ENCODE data around the gene HS2ST1. TPM values are rescaled to one million over a fixed set of nuclear protein-coding genes. Genes with fewer than 3 reads are reported as not detected.

The HS2ST1 gene
- total and polyA plus RNA-seq, 10 of the 15 experiments (the other 5 are each of a cell fraction or from before 2014, with no cell fraction given): 5.4 to 30.8 (median 18.6) TPM

- TF ChIP-seq USF1 (IDR thresholded peaks at IDR 0.05; ENCODE audit: borderline replicate concordance, extremely low read length, insufficient read depth, low read depth, low read length): no peak
- TF ChIP-seq KAT2A (conservative IDR thresholded peaks at IDR 0.05; ENCODE audit: control insufficient read depth, low read depth, low read length): no peak
- TF ChIP-seq IRF4 (IDR thresholded peaks at IDR 0.05; ENCODE audit: low read depth, low read length): no peak
- TF ChIP-seq EZH2 (IDR thresholded peaks at IDR 0.05; ENCODE audit: borderline replicate concordance, control insufficient read depth, low read depth, low read length): no peak
- no peak for TF ChIP-seq STAT3 (IDR thresholded peaks at IDR 0.05; ENCODE audit: low read depth, low read length)
- TF ChIP-seq NFXL1 (IDR thresholded peaks at IDR 0.05; ENCODE audit: borderline replicate concordance): no peak
- no peak for TF ChIP-seq ASH2L (IDR thresholded peaks at IDR 0.05; ENCODE audit: borderline replicate concordance, low read depth)
- no peak for TF ChIP-seq E2F4 (IDR thresholded peaks at IDR 0.05; ENCODE audit: low read depth, low read length)
- no peak for TF ChIP-seq SUZ12 (IDR thresholded peaks at IDR 0.05; ENCODE audit: unreplicated experiment)
- no peak for TF ChIP-seq ZNF622 (IDR thresholded peaks at IDR 0.05)
Observed at GRCh38 chr1:87149241-87150041, 235.0 kb downstream of the HS2ST1 start (continued).
